HEK293 (cell line): ENCODE data around the gene RGL2.

Source experiments
- CTCF ChIP-seq: fragments of 450-650 bp; formaldehyde crosslinking; IDR thresholded peaks from 2 replicates; pipeline ENCODE4 v1.5.1; 2016; ENCODE audit warnings: missing biosample characterization, missing genetic modification characterization
- ELK4 ChIP-seq: IDR thresholded peaks from 2 replicates; pipeline ENCODE4 v1.6.1; 2011; ENCODE audit warnings: mild to moderate bottlenecking, low read depth, low read length, borderline replicate concordance
- FEZF1 ChIP-seq: fragments of 450-650 bp; formaldehyde crosslinking; IDR thresholded peaks from 2 replicates; pipeline ENCODE4 v1.5.1; 2016; ENCODE audit warnings: missing biosample characterization, missing genetic modification characterization
- ZBTB20 ChIP-seq: fragments of 450-650 bp; formaldehyde crosslinking; IDR thresholded peaks from 2 replicates; pipeline ENCODE4 v1.5.1; 2016; ENCODE audit warnings: missing biosample characterization, missing genetic modification characterization
- ZBTB49 ChIP-seq: fragments of 450-650 bp; formaldehyde crosslinking; IDR thresholded peaks from 2 replicates; pipeline ENCODE4 v1.5.1; 2016; ENCODE audit warnings: missing biosample characterization, missing genetic modification characterization, low read depth
- ZNF155 ChIP-seq: fragments of 450-650 bp; formaldehyde crosslinking; IDR thresholded peaks from 2 replicates; pipeline ENCODE4 v1.5.1; 2016; ENCODE audit warnings: missing biosample characterization, missing genetic modification characterization
- ZNF214 ChIP-seq: fragments of 450-650 bp; formaldehyde crosslinking; IDR thresholded peaks from 2 replicates; pipeline ENCODE4 v1.5.1; 2017; ENCODE audit warnings: missing biosample characterization, mild to moderate bottlenecking, missing genetic modification characterization, borderline replicate concordance
- ZNF398 ChIP-seq: fragments of 450-650 bp; formaldehyde crosslinking; IDR thresholded peaks from 2 replicates; pipeline ENCODE4 v1.5.1; 2017; ENCODE audit warnings: missing biosample characterization, missing genetic modification characterization
- ZNF670 ChIP-seq: fragments of 450-650 bp; formaldehyde crosslinking; IDR thresholded peaks from 2 replicates; pipeline ENCODE4 v1.5.1; 2016; ENCODE audit warnings: missing biosample characterization, missing genetic modification characterization, low read depth
- ZNF707 ChIP-seq: fragments of 450-650 bp; formaldehyde crosslinking; IDR thresholded peaks from 2 replicates; pipeline ENCODE4 v1.5.1; 2016; ENCODE audit warnings: missing biosample characterization, missing genetic modification characterization

GRCh38 chr6:33305052-33305451, 6.3 kb upstream of the RGL2 start:
- TF ChIP-seq ZNF214 (tag by site-specific recombination) (no peak), CTCF (tag by site-specific recombination) (no peak), FEZF1 (tag by site-specific recombination) (no peak), ZNF670 (tag by site-specific recombination) (no peak), ZNF707 (no peak), ZNF398 (tag by site-specific recombination) (no peak), ELK4 (no peak), ZNF155 (tag by site-specific recombination) (no peak), ZBTB20 (tag by site-specific recombination) (no peak), ZBTB49 (tag by site-specific recombination) (no peak)
